ENCODE data around the gene SPTLC2. TPM values are rescaled to one million over a fixed set of nuclear protein-coding genes. Genes with fewer than 3 reads are reported as not detected.

Gene SPTLC2
- total RNA-seq, 1 experiment from 2014 or later: 32.6 TPM

GRCh38 chr14:77561881-77562280 lies 54.6 kb downstream of the SPTLC2 start:
- H3K23ac ChIP-seq (ENCODE audit: insufficient read length, low read depth, low read length): no peak overlapping the region
- H3K79me1 ChIP-seq (ENCODE audit: insufficient read depth, low read depth, low read length, poor library complexity, severe bottlenecking): no peaks in the 10 kb centered on the region
- WGBS (ENCODE audit: extremely low coverage, insufficient read length, low lambda C conversion rate): no CpG with 5 or more reads among the region's 5 CpGs
- Mint-ChIP-seq H3K9me3 (no peaks in the 10 kb centered on the region), H3K36me3 (ENCODE audit: insufficient read depth in 1 of 3, low read depth in 3 of 3) (peaks cover 11 to 39% (median 30%) of the 10 kb centered on the region in 3 experiments; a peak in 6 of 7 replicates), H3K27me3 (ENCODE audit: low read depth) (no peaks in the 10 kb centered on the region), H3K4me1 (no peaks in the 10 kb centered on the region; a peak in 1 of 4 replicates), H3K27ac (no peak overlapping the region), H3K4me3 (no peak overlapping the region)
- H4K20me1 ChIP-seq (ENCODE audit: control insufficient read depth, insufficient read depth, insufficient read length): no peaks in the 10 kb centered on the region
- H4K5ac ChIP-seq (ENCODE audit: insufficient read length, low read depth, low read length): no peak overlapping the region
- H2BK20ac ChIP-seq (ENCODE audit: low read depth, low read length, poor library complexity, severe bottlenecking): no peak overlapping the region
- H2AK5ac ChIP-seq (ENCODE audit: insufficient read length, low read length): no peak overlapping the region
- TF ChIP-seq, protein P1, sequence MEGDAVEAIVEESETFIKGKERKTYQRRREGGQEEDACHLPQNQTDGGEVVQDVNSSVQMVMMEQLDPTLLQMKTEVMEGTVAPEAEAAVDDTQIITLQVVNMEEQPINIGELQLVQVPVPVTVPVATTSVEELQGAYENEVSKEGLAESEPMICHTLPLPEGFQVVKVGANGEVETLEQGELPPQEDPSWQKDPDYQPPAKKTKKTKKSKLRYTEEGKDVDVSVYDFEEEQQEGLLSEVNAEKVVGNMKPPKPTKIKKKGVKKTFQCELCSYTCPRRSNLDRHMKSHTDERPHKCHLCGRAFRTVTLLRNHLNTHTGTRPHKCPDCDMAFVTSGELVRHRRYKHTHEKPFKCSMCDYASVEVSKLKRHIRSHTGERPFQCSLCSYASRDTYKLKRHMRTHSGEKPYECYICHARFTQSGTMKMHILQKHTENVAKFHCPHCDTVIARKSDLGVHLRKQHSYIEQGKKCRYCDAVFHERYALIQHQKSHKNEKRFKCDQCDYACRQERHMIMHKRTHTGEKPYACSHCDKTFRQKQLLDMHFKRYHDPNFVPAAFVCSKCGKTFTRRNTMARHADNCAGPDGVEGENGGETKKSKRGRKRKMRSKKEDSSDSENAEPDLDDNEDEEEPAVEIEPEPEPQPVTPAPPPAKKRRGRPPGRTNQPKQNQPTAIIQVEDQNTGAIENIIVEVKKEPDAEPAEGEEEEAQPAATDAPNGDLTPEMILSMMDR (conservative IDR thresholded peaks at IDR 0.05): no peak
- H3K56ac ChIP-seq (ENCODE audit: insufficient read length, low read depth, low read length): no peak overlapping the region
- H3T11ph ChIP-seq (ENCODE audit: low read length): no peak overlapping the region
- H3K23me2 ChIP-seq (ENCODE audit: insufficient read length, low read depth, low read length, poor library complexity, severe bottlenecking): no peaks in the 10 kb centered on the region
- H2BK120ac ChIP-seq (ENCODE audit: low read depth, low read length, poor library complexity, severe bottlenecking): no peak overlapping the region
- no peaks in the 10 kb centered on the region for H3K79me2 ChIP-seq (ENCODE audit: insufficient read depth, low read length)
- H3K27me3 ChIP-seq (ENCODE audit: insufficient read depth, low read length): no peaks in the 10 kb centered on the region
- no peaks in the 10 kb centered on the region for H3K9me3 ChIP-seq (ENCODE audit: control insufficient read depth, low read depth, low read length)
- no peak overlapping the region for H3K27ac ChIP-seq (ENCODE audit: insufficient read length, low read depth, low read length)
- H3K4me2 ChIP-seq (ENCODE audit: insufficient read depth, insufficient read length, low read length): no peak overlapping the region
- H3K18ac ChIP-seq (ENCODE audit: insufficient read length, low read depth, low read length): no peak overlapping the region
- H3K14ac ChIP-seq (ENCODE audit: insufficient read depth, low read length): no peak overlapping the region
- H3K4ac ChIP-seq (ENCODE audit: low read depth, low read length): no peak overlapping the region
- no peaks in the 10 kb centered on the region for H3K4me1 ChIP-seq (ENCODE audit: insufficient read depth, low read length)
- H2BK15ac ChIP-seq (ENCODE audit: low read depth, low read length): no peak overlapping the region
- no peak overlapping the region for H2AFZ ChIP-seq (ENCODE audit: low read length)
- DNase-seq: no peak
- H3K9ac ChIP-seq (ENCODE audit: extremely low read depth, insufficient read length, low read length): no peak overlapping the region
- H4K8ac ChIP-seq (replicated peaks; ENCODE audit: insufficient read length, low read depth, low read length): no peak overlapping the region
- no peak overlapping the region for H4K91ac ChIP-seq (ENCODE audit: insufficient read length, low read depth, low read length)
- H2BK12ac ChIP-seq (ENCODE audit: insufficient read length, low read depth, low read length): no peak overlapping the region
- no peak overlapping the region for H2BK5ac ChIP-seq (ENCODE audit: insufficient read length, low read length)
